Vagina (tissue), 2 donors: ENCODE results near the gene BPIFB1.

ENCODE experiments used
- CTCF ChIP-seq, 3 experiments: fragments of 450-650 bp in 2 of 3; fragments of 200-600 bp in 1 of 3; sonication (generic) in 1 of 3; IDR thresholded peaks; one replicate each; pipeline ENCODE4 v1.5.1; 2017 to 2019; ENCODE audit warnings: antibody characterized with exemption in 3 of 3, mild to moderate bottlenecking in 2 of 3, moderate library complexity in 2 of 3
- POLR2A ChIP-seq, 2 donors: fragments of 450-650 bp; IDR thresholded peaks; one replicate each; pipeline ENCODE4 v1.6.1; 2017; ENCODE audit warnings: antibody characterized with exemption in 2 of 2, mild to moderate bottlenecking in 2 of 2, moderate library complexity in 2 of 2

GRCh38 chr20:33345342-33345741, 62.3 kb downstream of the BPIFB1 start:
- no peak for TF ChIP-seq CTCF (IDR thresholded peaks at IDR 0.05)
- no peak for TF ChIP-seq POLR2A (IDR thresholded peaks at IDR 0.05)
